Sigmoid colon (tissue), 4 donors: ENCODE measurements around the gene RABGAP1L.

ENCODE experiments used
- EP300 ChIP-seq, 4 donors: sonication (generic); formaldehyde crosslinking; IDR thresholded peaks; one replicate each; pipeline ENCODE4 v1.6.1; 2017; ENCODE audit warnings: antibody characterized with exemption in 4 of 4
- POLR2A ChIP-seq, 2 donors: fragments of 450-650 bp; IDR thresholded peaks; one replicate each; pipeline ENCODE4 v1.6.1; 2016; ENCODE audit warnings: antibody characterized with exemption in 2 of 2, mild to moderate bottlenecking in 2 of 2, moderate library complexity in 2 of 2
- POLR2AphosphoS5 ChIP-seq, 4 donors: sonication (generic); formaldehyde crosslinking; IDR thresholded peaks; one replicate each; pipeline ENCODE4 v1.6.1; 2017; ENCODE audit warnings: antibody characterized with exemption in 4 of 4
- TF ChIP-seq, protein P1 (sequence below), 4 experiments: fragments of 450-650 bp in 3 of 4; fragments of 200-600 bp in 1 of 4; IDR thresholded peaks; one replicate each; pipeline ENCODE4 v1.5.1; 2016 to 2019; ENCODE audit warnings: antibody characterized with exemption in 4 of 4, mild to moderate bottlenecking in 3 of 4, moderate library complexity in 2 of 4

DNA sequence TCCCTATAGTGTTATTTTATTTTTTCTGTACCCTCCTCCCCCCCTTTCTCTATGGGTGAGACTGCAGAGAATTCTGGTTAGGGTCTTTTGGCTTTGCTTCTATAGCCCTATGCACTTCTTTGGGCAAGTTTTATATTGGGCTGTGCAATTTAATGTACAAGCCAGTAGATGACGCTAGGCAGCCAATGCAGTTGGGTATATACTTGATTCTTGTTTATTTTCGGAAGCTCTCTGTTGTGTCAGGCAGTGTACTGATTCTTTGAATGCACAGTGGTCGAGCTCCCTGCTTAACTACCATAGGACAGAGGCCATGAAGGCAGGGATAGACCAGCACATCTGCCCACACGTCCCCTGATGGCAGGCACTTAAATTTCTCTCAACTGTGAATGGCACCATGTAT lies 254.3 kb downstream of the RABGAP1L start:
- TF ChIP-seq, protein P1, sequence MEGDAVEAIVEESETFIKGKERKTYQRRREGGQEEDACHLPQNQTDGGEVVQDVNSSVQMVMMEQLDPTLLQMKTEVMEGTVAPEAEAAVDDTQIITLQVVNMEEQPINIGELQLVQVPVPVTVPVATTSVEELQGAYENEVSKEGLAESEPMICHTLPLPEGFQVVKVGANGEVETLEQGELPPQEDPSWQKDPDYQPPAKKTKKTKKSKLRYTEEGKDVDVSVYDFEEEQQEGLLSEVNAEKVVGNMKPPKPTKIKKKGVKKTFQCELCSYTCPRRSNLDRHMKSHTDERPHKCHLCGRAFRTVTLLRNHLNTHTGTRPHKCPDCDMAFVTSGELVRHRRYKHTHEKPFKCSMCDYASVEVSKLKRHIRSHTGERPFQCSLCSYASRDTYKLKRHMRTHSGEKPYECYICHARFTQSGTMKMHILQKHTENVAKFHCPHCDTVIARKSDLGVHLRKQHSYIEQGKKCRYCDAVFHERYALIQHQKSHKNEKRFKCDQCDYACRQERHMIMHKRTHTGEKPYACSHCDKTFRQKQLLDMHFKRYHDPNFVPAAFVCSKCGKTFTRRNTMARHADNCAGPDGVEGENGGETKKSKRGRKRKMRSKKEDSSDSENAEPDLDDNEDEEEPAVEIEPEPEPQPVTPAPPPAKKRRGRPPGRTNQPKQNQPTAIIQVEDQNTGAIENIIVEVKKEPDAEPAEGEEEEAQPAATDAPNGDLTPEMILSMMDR (IDR thresholded peaks at IDR 0.05) = no peak
- TF ChIP-seq POLR2A (IDR thresholded peaks at IDR 0.05) (no peak), POLR2AphosphoS5 (IDR thresholded peaks at IDR 0.05) (no peak), EP300 (IDR thresholded peaks at IDR 0.05) (no peak)
